ENCODE data around the gene TSHZ3.

The TSHZ3 gene

DNA sequence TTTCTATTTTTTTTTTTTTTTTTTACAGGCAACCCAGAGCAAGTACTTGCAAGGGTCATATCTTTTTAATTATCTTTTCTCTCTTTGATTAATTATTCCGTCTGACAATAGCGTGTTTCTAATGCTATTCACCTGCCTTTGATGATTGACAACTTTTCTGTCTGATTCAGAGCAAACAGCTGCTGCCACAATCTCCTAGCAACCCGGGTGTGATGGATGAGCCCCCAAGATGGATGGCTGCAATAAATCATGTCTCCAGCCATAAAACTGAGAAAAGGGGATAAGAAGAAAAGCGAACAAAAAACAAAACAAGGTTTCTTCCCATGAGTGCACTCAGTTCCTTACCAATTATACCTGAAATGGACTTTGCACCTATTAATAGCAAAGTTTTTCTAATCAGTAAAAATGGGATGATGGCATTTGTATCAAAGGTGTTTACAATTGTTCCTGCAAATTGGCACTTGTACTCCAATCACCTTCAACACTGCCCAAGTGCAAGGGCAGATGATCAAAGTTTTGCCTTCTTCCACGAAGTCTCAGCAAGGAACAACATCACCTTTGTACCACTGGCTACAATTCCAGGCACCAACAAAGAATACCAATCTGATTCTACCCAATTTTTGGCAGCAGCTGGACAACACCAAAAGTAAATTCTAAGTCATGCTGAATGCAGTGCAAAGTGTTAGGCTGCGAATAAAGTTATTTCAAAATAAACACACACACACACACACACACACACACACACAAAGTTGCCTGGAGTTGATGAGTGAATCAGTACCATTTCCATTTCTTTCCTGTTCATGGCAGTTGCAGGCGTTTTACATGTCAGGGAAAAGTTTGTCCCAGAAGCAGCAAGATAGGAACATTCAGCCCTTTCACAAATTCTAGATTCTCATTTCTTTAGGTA is 12.0 kb downstream of the TSHZ3 start:
- no peak overlapping the region for H3K4me3 ChIP-seq (ENCODE audit: low read depth, low read length)
- no peak for DNase-seq (ENCODE audit: low read depth, low spot score)
- CTCF ChIA-PET: interaction anchor here (1.2 to 1.5 kb wide), 4 partner anchors 8 to 208 kb away, joined by 3 to 6 read pairs (median 5); no protein-coding TSS in a partner anchor
- TF ChIP-seq, protein P1, sequence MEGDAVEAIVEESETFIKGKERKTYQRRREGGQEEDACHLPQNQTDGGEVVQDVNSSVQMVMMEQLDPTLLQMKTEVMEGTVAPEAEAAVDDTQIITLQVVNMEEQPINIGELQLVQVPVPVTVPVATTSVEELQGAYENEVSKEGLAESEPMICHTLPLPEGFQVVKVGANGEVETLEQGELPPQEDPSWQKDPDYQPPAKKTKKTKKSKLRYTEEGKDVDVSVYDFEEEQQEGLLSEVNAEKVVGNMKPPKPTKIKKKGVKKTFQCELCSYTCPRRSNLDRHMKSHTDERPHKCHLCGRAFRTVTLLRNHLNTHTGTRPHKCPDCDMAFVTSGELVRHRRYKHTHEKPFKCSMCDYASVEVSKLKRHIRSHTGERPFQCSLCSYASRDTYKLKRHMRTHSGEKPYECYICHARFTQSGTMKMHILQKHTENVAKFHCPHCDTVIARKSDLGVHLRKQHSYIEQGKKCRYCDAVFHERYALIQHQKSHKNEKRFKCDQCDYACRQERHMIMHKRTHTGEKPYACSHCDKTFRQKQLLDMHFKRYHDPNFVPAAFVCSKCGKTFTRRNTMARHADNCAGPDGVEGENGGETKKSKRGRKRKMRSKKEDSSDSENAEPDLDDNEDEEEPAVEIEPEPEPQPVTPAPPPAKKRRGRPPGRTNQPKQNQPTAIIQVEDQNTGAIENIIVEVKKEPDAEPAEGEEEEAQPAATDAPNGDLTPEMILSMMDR (IDR thresholded peaks at IDR 0.05; ENCODE audit: insufficient read depth, low read length, missing control alignments): no peak
- POLR2A ChIA-PET: no interaction called here

DNA sequence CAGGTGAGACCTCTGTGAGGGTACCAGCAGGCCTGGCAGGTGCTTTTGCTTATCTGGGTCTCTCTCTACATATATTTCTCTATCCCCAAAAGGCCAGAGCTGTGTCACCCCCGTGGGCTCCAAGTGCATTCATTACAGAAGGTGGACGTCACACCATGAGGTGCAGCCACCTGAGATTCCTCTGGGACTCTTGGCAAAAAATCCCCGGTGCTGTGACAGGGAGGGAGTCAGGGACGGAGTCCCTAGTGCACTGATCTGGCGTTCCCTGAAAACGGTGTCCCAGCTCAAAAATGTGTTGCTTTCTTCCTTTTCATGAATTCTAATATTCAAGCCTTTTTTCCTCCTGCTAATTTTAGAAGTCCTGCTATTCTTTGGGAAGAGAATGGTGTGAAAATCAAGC is 13.5 kb downstream of the TSHZ3 start:
- TF ChIP-seq, protein P1 (IDR thresholded peaks at IDR 0.05; ENCODE audit: insufficient read depth, low read length, missing control alignments): no peak
- no peak overlapping the region for H3K4me3 ChIP-seq (ENCODE audit: low read depth, low read length)
- DNase-seq (ENCODE audit: low read depth, low spot score): no peak
- ChIA-PET CTCF (interaction anchor here (0.7 to 1.3 kb wide), 3 partner anchors 8 to 281 kb away, joined by 3 to 5 read pairs (median 3); no protein-coding TSS in a partner anchor), POLR2A (no interaction called here)

DNA sequence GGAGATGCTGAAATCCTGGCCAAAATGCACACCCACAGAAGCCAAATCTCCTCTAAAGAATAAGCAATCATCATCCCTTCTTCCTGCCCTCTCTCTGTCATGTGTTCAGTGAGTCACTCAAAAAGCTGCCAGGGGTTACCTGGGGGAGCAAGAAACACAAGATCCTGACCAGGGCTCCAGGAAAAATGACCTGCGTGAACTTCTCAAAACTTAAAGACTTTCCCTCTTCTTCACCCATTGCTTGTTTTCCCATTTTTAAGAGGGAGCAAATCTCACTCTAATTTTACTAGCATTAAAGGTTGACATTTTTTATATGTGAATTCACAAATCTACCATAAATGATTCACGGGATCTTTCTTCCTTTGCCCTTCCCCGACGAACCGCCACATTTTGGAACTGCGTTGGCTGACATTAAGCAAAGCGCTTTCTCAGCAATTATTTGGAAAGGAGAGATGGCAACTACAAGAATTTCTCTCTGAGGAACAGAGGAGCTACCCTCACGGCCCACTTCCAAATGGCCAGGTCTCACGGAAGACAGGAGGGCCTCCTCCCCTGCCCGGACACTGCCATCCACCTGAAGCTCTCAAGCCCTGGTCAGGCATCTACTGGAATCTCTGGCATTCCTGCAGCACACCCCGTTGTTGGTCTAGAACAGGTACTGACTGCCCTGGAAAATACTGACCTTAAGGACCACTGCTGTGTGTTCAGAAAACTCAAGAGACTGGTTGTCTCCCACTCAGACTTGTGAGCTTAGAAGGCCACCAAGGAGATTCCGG is 14.2 kb downstream of the TSHZ3 start:
- ChIA-PET CTCF (interaction anchor here (1.1 to 1.3 kb wide), 3 partner anchors 9 to 281 kb away, joined by 3 to 5 read pairs (median 4); no protein-coding TSS in a partner anchor), POLR2A (no interaction called here)
- TF ChIP-seq, protein P1 (IDR thresholded peaks at IDR 0.05; ENCODE audit: insufficient read depth, low read length, missing control alignments): no peak
- no peak for DNase-seq (ENCODE audit: low read depth, low spot score)
- no peak overlapping the region for H3K4me3 ChIP-seq (ENCODE audit: low read depth, low read length)

DNA sequence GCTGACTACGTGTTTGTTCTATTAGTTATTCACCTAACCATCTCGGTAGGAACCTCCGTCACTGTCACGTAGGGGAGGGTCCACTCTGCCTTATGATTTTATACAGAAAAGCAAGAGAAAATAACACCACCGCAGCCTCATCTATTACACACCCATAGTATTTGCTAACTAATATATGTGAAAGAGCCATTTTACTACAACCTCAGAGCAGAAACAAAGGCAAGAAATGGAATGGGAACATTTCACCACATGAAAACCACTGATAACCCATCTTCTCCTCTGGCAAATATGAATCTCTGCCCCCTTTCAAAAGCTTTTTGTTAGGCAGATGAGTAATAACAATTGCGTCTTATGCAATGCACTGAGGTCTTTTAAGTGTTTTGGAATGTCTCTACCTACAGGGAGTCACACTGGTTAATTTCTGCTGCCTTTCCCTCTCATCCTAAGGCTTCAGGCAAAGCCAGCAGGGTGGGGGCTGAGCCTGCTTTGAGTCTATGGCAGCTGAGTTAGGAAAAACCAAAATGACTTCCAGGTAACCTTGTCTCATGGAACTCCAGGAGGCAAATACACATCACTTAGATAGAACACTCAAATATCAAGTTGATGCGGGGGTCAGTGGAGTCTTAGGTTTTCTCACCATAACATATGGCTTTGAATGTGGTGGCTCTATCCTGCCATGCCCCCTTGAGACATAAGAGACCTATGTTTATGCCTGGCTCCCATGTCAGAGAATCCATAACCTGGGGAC is 15.0 kb downstream of the TSHZ3 start:
- CTCF ChIA-PET: interaction anchor here (1.1 to 1.3 kb wide), 2 partner anchors 10 to 280 kb away, joined by 3 to 4 read pairs; no protein-coding TSS in a partner anchor
- POLR2A ChIA-PET: no interaction called here
- TF ChIP-seq, protein P1 (IDR thresholded peaks at IDR 0.05; ENCODE audit: insufficient read depth, low read length, missing control alignments): no peak
- H3K4me3 ChIP-seq (ENCODE audit: low read depth, low read length): no peak overlapping the region
- no peak for DNase-seq (ENCODE audit: low read depth, low spot score)

DNA sequence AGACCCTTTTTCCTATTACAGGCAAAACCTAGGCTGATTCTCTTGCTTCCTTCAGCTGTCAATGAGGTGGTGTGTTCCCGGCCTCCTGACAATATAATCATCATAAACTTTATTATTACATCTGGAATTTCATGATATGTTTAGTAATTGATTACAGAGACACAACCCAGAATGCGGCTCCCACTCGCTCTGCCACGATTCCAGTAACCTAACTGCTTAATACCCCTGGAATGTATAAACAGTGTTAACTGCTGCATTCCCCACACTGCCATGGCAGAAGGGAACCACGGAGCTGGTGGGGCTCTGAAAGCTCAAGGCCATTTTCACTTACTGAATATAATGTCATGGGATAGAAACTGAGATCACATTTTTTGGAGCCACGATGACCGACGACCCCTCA is 17.1 kb downstream of the TSHZ3 start:
- ChIA-PET CTCF (interaction anchor here (1.1 to 1.2 kb wide), 2 partner anchors 12 to 222 kb away, joined by 3 read pairs; no protein-coding TSS in a partner anchor), POLR2A (no interaction called here)
- DNase-seq (ENCODE audit: low read depth, low spot score): no peak
- TF ChIP-seq, protein P1 (IDR thresholded peaks at IDR 0.05; ENCODE audit: insufficient read depth, low read length, missing control alignments): no peak
- no peak overlapping the region for H3K4me3 ChIP-seq (ENCODE audit: low read depth, low read length)

Measured in AG04449 (cell line).